Loucy (cell line): ENCODE results near the gene KDM4F.

Experiments
- EZH2phosphoT487 ChIP-seq: fragments of 200-600 bp; IDR thresholded peaks from 2 replicates; pipeline ENCODE4 v1.6.1; 2018; ENCODE audit warnings: antibody characterized with exemption, mild to moderate bottlenecking, moderate library complexity, borderline replicate concordance
- TF ChIP-seq, protein P1 (sequence below): fragments of 200-600 bp; sonication (generic); conservative IDR thresholded peaks from 2 replicates; pipeline ENCODE4 v1.5.1; 2014; ENCODE audit warnings: mild to moderate bottlenecking, antibody characterized with exemption, low read length

DNA sequence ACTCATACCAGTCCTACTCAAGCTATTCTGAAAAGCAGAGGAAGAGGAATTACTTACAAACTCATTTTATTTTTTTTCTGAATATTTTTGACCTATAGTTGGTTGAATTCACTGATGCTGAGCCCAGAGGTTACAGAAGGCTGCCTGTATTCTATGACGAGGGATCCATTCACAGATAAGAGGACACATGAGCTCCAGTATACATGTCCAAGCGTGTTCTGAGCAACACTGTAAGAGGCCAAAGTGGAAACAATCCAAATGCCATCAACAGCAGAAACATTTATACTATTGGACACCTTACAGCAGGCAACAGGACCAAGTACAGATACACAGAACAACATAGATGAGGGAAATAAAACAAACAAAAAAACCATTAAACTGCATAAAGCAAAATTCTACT, 13.9 kb upstream of the KDM4F start:
- TF ChIP-seq, protein P1, sequence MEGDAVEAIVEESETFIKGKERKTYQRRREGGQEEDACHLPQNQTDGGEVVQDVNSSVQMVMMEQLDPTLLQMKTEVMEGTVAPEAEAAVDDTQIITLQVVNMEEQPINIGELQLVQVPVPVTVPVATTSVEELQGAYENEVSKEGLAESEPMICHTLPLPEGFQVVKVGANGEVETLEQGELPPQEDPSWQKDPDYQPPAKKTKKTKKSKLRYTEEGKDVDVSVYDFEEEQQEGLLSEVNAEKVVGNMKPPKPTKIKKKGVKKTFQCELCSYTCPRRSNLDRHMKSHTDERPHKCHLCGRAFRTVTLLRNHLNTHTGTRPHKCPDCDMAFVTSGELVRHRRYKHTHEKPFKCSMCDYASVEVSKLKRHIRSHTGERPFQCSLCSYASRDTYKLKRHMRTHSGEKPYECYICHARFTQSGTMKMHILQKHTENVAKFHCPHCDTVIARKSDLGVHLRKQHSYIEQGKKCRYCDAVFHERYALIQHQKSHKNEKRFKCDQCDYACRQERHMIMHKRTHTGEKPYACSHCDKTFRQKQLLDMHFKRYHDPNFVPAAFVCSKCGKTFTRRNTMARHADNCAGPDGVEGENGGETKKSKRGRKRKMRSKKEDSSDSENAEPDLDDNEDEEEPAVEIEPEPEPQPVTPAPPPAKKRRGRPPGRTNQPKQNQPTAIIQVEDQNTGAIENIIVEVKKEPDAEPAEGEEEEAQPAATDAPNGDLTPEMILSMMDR = no peak
- TF ChIP-seq EZH2phosphoT487 = no peak
